Measurements from ENCODE around the gene G0S2. TPM values are rescaled to one million over a fixed set of nuclear protein-coding genes. Genes with fewer than 3 reads are reported as not detected.

G0S2 gene
- total and polyA plus RNA-seq, 9 of the 15 experiments (the other 6 are each of a cell fraction or from before 2014, with no cell fraction given): 0.18 to 65.6 (median 11.4) TPM

DNA sequence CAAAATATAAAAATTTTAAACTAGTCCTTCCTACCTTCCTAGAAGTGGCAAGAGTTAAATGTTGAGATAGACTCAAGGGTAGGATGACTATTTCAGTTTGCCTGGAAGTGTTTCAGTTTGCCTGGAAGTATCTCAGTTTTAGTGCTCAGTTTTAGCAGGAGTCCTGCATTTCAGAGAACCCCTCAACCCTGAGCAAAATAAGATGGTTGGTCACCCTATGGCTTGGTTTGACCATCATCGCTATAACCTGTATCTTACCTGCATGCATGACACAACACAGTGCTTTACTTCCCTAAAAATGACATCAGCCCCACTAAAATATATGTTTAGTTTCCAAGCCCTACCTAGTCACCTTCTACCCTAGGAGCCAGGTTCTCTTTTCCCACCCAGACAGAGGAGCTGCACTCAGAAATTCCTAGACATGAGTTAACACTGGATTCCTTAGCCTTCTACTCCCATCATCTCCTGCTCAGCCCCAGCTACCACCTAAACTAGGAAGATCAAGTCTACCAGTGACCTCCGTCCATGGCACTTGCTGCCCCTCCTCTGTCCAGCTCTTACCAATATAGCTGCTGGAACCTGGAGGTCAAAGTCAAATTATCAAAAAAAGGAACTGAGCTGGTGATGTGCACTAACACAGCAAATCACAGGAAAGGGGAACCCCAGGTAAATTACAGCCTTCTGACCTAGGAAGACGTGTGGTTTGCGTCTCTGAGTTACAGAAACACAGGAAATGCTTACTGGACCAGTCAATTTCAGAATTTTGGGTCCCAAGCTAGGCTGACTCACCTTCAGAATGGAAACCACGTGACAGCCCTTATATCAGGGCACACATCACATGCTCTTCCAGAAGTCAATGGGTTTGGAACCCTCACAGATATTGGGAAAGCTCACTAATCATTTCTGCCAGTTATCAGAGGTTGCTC is 2.2 kb upstream of the G0S2 start (continued):
- no peak for TF ChIP-seq PRDM10 (IDR thresholded peaks at IDR 0.05; ENCODE audit: partially characterized antibody)
- TF ChIP-seq, protein P1, sequence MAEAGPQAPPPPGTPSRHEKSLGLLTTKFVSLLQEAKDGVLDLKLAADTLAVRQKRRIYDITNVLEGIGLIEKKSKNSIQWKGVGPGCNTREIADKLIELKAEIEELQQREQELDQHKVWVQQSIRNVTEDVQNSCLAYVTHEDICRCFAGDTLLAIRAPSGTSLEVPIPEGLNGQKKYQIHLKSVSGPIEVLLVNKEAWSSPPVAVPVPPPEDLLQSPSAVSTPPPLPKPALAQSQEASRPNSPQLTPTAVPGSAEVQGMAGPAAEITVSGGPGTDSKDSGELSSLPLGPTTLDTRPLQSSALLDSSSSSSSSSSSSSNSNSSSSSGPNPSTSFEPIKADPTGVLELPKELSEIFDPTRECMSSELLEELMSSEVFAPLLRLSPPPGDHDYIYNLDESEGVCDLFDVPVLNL (CRISPR knock-in tag; IDR thresholded peaks at IDR 0.05; ENCODE audit: low read depth): no peak
- TF ChIP-seq KLF10 (CRISPR knock-in tag; IDR thresholded peaks at IDR 0.05): no peak
- TF ChIP-seq DPF2 (IDR thresholded peaks at IDR 0.05): no peak
- TF ChIP-seq NONO (IDR thresholded peaks at IDR 0.05; ENCODE audit: low read depth in 2 of 2, low read length in 1 of 2): no peak
- TF ChIP-seq ZNF778 (CRISPR knock-in tag; IDR thresholded peaks at IDR 0.05): no peak
- no peak for TF ChIP-seq ETS1 (conservative IDR thresholded peaks at IDR 0.05; ENCODE audit: control insufficient read depth, low read depth, low read length)
- no peak for TF ChIP-seq ZNF431 (CRISPR knock-in tag; IDR thresholded peaks at IDR 0.05)
- TF ChIP-seq POLR2AphosphoS5 (IDR thresholded peaks at IDR 0.05; ENCODE audit: control insufficient read depth, insufficient read depth, low read depth, low read length): no peak
- no peak for TF ChIP-seq U2AF2 (optimal IDR thresholded peaks at IDR 0.05; ENCODE audit: low read depth, low read length)
- TF ChIP-seq CAMTA2 (CRISPR knock-in tag; conservative IDR thresholded peaks at IDR 0.05): no peak
- TF ChIP-seq CREB3 (tag; conservative IDR thresholded peaks at IDR 0.05; ENCODE audit: low read depth): no peak

All from K562 (cell line).